Measurements from ENCODE around the gene KCNK7.

DNA sequence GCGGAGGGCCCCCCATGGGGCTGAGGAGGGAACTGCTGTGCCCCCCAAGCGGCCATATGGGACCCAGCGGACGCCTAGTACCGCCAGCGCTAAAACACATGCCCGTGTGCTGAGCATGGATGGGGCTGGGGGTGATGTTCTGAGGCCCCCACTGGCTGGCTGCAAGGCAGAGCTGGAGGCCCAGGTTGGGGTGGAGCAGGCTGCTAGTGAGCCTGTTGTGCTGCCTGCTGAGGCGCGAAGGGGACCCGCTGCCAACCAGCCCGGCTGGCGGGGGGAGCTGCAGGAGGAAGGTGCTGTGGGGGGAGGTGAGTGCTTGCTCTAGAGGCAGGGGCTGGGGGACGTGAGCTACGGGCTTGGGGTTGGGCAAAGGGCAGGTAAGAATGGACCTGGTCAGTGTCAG is 23.2 kb upstream of the KCNK7 start:
- no peak for TF ChIP-seq EZH2 (IDR thresholded peaks at IDR 0.05; ENCODE audit: insufficient read depth, poor library complexity, severe bottlenecking)
- TF ChIP-seq EZH2phosphoT487 (IDR thresholded peaks at IDR 0.05; ENCODE audit: insufficient read depth, low read depth) = no peak

All from GM23248 (cell line).